H9 (cell line): ENCODE results near the gene MORC2. TPM values are rescaled to one million over a fixed set of nuclear protein-coding genes. Genes with fewer than 3 reads are reported as not detected.

Experiments used
- DNase-seq: peaks from one replicate; pipeline ENCODE4 v3.0.0-alpha.2; 2017
- H2AFZ ChIP-seq: one replicate; pipeline ENCODE4 v1.6.1; 2013; ENCODE audit warnings: mild to moderate bottlenecking, low read length, control low read depth, moderate library complexity
- H2AK5ac ChIP-seq: 2 replicates; pipeline ENCODE4 v1.6.1; 2013; ENCODE audit warnings: low read length, control low read depth, mixed read lengths; ENCODE audit not compliant: insufficient read length
- H2BK120ac ChIP-seq: one replicate; pipeline ENCODE4 v1.6.1; 2013; ENCODE audit warnings: low read depth, mild to moderate bottlenecking, low read length, control low read depth, inconsistent platforms; ENCODE audit not compliant: poor library complexity, severe bottlenecking
- H2BK12ac ChIP-seq: 2 replicates; pipeline ENCODE4 v1.6.1; 2013; ENCODE audit warnings: low read length, control low read depth, mixed read lengths, low read depth; ENCODE audit not compliant: insufficient read length
- H2BK15ac ChIP-seq: 2 replicates; pipeline ENCODE4 v1.6.1; 2013; ENCODE audit warnings: low read depth, low read length, control low read depth
- H2BK20ac ChIP-seq: one replicate; pipeline ENCODE4 v1.6.1; 2013; ENCODE audit warnings: low read depth, mild to moderate bottlenecking, low read length, control low read depth, inconsistent platforms; ENCODE audit not compliant: poor library complexity, severe bottlenecking
- H2BK5ac ChIP-seq: 2 replicates; pipeline ENCODE4 v1.6.1; 2013; ENCODE audit warnings: low read length, control low read depth, mixed read lengths; ENCODE audit not compliant: insufficient read length
- H3K14ac ChIP-seq: 2 replicates; pipeline ENCODE4 v1.6.1; 2013; ENCODE audit warnings: low read length, control low read depth; ENCODE audit not compliant: insufficient read depth
- H3K18ac ChIP-seq: 2 replicates; pipeline ENCODE4 v1.6.1; 2013; ENCODE audit warnings: low read depth, mild to moderate bottlenecking, mixed read lengths, low read length, control low read depth; ENCODE audit not compliant: insufficient read length
- H3K23ac ChIP-seq: 2 replicates; pipeline ENCODE4 v1.6.1; 2013; ENCODE audit warnings: low read length, control low read depth, mixed read lengths, low read depth; ENCODE audit not compliant: insufficient read length
- H3K23me2 ChIP-seq: 2 replicates; pipeline ENCODE4 v1.6.1; 2013; ENCODE audit warnings: low read depth, mild to moderate bottlenecking, mixed read lengths, low read length, control low read depth; ENCODE audit not compliant: insufficient read length, poor library complexity, severe bottlenecking
- H3K27ac ChIP-seq: 2 replicates; pipeline ENCODE4 v1.5.1; 2013; ENCODE audit warnings: low read length, control low read depth, mixed read lengths, low read depth; ENCODE audit not compliant: insufficient read length
- H3K27me3 ChIP-seq: 2 replicates; pipeline ENCODE4 v1.6.1; 2013; ENCODE audit warnings: low read length, control low read depth, inconsistent platforms; ENCODE audit not compliant: insufficient read depth
- H3K4ac ChIP-seq: 2 replicates; pipeline ENCODE4 v1.6.1; 2013; ENCODE audit warnings: low read depth, mild to moderate bottlenecking, control low read depth, inconsistent platforms, low read length, moderate library complexity
- H3K4me1 ChIP-seq: 2 replicates; pipeline ENCODE4 v1.6.1; 2013; ENCODE audit warnings: low read length, control low read depth, inconsistent platforms; ENCODE audit not compliant: insufficient read depth
- H3K4me2 ChIP-seq: 2 replicates; pipeline ENCODE4 v1.6.1; 2013; ENCODE audit warnings: low read length, control low read depth, mixed read lengths; ENCODE audit not compliant: insufficient read length, insufficient read depth
- H3K56ac ChIP-seq: 2 replicates; pipeline ENCODE4 v1.6.1; 2013; ENCODE audit warnings: low read depth, mild to moderate bottlenecking, mixed read lengths, low read length, control low read depth; ENCODE audit not compliant: insufficient read length
- H3K79me1 ChIP-seq: 2 replicates; pipeline ENCODE4 v1.6.1; 2013; ENCODE audit warnings: low read depth, mild to moderate bottlenecking, moderate library complexity, low read length, control low read depth, inconsistent platforms; ENCODE audit not compliant: insufficient read depth, poor library complexity, severe bottlenecking
- H3K79me2 ChIP-seq: 2 replicates; pipeline ENCODE4 v1.6.1; 2013; ENCODE audit warnings: low read length, control low read depth, inconsistent platforms; ENCODE audit not compliant: insufficient read depth
- H3K9ac ChIP-seq: 2 replicates; pipeline ENCODE4 v1.6.1; 2013; ENCODE audit warnings: low read length, control low read depth, mixed read lengths; ENCODE audit not compliant: insufficient read length; ENCODE audit errors: extremely low read depth
- H3K9me3 ChIP-seq: one replicate; pipeline ENCODE4 v1.6.1; 2013; ENCODE audit warnings: low read depth, low read length, inconsistent platforms; ENCODE audit not compliant: control insufficient read depth
- H3T11ph ChIP-seq: one replicate; pipeline ENCODE4 v1.6.1; 2013; ENCODE audit warnings: mild to moderate bottlenecking, low read length, control low read depth, inconsistent platforms
- H4K20me1 ChIP-seq: one replicate; pipeline ENCODE4 v1.6.1; 2013; ENCODE audit not compliant: control insufficient read depth, insufficient read length, insufficient read depth
- H4K5ac ChIP-seq: 2 replicates; pipeline ENCODE4 v1.6.1; 2013; ENCODE audit warnings: low read depth, mild to moderate bottlenecking, mixed read lengths, low read length, control low read depth; ENCODE audit not compliant: insufficient read length
- H4K8ac ChIP-seq: replicated peaks from 2 replicates; pipeline ENCODE4 v1.6.1; 2013; ENCODE audit warnings: low read length, control low read depth, mixed read lengths, low read depth; ENCODE audit not compliant: insufficient read length
- H4K91ac ChIP-seq: 2 replicates; pipeline ENCODE4 v1.6.1; 2013; ENCODE audit warnings: low read depth, mild to moderate bottlenecking, moderate library complexity, mixed read lengths, low read length, control low read depth; ENCODE audit not compliant: insufficient read length
- H3K27ac Mint-ChIP-seq, 3 experiments: 2 replicates in 2 of 3; 3 replicates in 1 of 3; pipeline ENCODE4 v1.8.0; 2020 to 2021; ENCODE audit warnings: mixed read lengths in 3 of 3, mild to moderate bottlenecking in 1 of 3, moderate library complexity in 1 of 3
- H3K27me3 Mint-ChIP-seq: 2 replicates; pipeline ENCODE4 v1.8.0; 2021; ENCODE audit warnings: low read depth, mild to moderate bottlenecking, moderate library complexity, mixed read lengths
- H3K36me3 Mint-ChIP-seq, 3 experiments: 2 replicates in 2 of 3; 3 replicates in 1 of 3; pipeline ENCODE4 v1.8.0; 2020 to 2021; ENCODE audit warnings: low read depth in 3 of 3, mixed read lengths in 3 of 3; ENCODE audit not compliant: insufficient read depth in 1 of 3
- H3K4me1 Mint-ChIP-seq, 2 experiments: 2 replicates each; pipeline ENCODE4 v1.8.0; 2020; ENCODE audit warnings: mixed read lengths in 2 of 2
- H3K4me3 Mint-ChIP-seq, 2 experiments: 2 replicates in 1 of 2; 3 replicates in 1 of 2; pipeline ENCODE4 v1.8.0; 2020 to 2021; ENCODE audit warnings: mild to moderate bottlenecking in 2 of 2, mixed read lengths in 2 of 2, moderate library complexity in 1 of 2
- H3K9me3 Mint-ChIP-seq, 2 experiments: 2 replicates in 1 of 2; 3 replicates in 1 of 2; pipeline ENCODE4 v1.8.0; 2020; ENCODE audit warnings: mild to moderate bottlenecking in 2 of 2, mixed read lengths in 2 of 2, moderate library complexity in 1 of 2
- CTCF ChIP-seq: fragments of 200-600 bp; sonication (generic); conservative IDR thresholded peaks from 3 replicates; pipeline ENCODE4 v1.8.0; 2021; ENCODE audit warnings: antibody characterized with exemption, mild to moderate bottlenecking
- WGBS: extraction: QIAGEN DNeasy Blood & Tissue Kit; methylation state at CpG from one replicate; pipeline ENCODE4 v1.1.7; 2013; ENCODE audit warnings: missing lambda C conversion rate, low lambda C conversion rate, mixed read lengths; ENCODE audit not compliant: insufficient read length; ENCODE audit errors: extremely low coverage; 5-methylcytosine and 5-hydroxymethylcytosine counted together
- total RNA-seq: library from RNA; stranded (reverse); gene quantifications from 2 replicates; pipeline ENCODE4 v1.2.1, GENCODE V29; 2021

Gene MORC2
- total RNA-seq, 1 experiment from 2014 or later, result 37.4 TPM

GRCh38 chr22:30889996-30890480 is 78.5 kb downstream of the MORC2 start:
- no peak overlapping the region; a peak in 1 of 7 replicates for H3K27ac Mint-ChIP-seq
- no peaks in the 10 kb centered on the region for H3K9me3 ChIP-seq
- H3K23me2 ChIP-seq, result no peaks in the 10 kb centered on the region
- H3K4me2 ChIP-seq, result no peak overlapping the region
- no peak overlapping the region for H4K8ac ChIP-seq
- WGBS, result no CpG with 5 or more reads among the region's 9 CpGs
- H2AFZ ChIP-seq, result no peak overlapping the region
- no peak for TF ChIP-seq CTCF
- H4K5ac ChIP-seq, result no peak overlapping the region
- H3K9me3 Mint-ChIP-seq, result no peaks in the 10 kb centered on the region; a peak in 1 of 5 replicates
- DNase-seq, result no peak
- no peaks in the 10 kb centered on the region for H3K79me1 ChIP-seq
- no peak overlapping the region for H3K4me3 Mint-ChIP-seq
- no peak overlapping the region for H3K9ac ChIP-seq
- H3T11ph ChIP-seq, result no peak overlapping the region
- H2BK5ac ChIP-seq, result no peak overlapping the region
- no peak overlapping the region for H2BK120ac ChIP-seq
- H2BK20ac ChIP-seq, result no peak overlapping the region
- H3K14ac ChIP-seq, result no peak overlapping the region
- no peak overlapping the region for H3K4ac ChIP-seq
- H4K20me1 ChIP-seq, result no peaks in the 10 kb centered on the region
- no peak overlapping the region for H3K56ac ChIP-seq
- H2BK15ac ChIP-seq, result no peak overlapping the region
- no peak overlapping the region for H3K27ac ChIP-seq
- no peaks in the 10 kb centered on the region for H3K27me3 ChIP-seq
- peaks cover 25 to 27% of the 10 kb centered on the region in 2 experiments for H3K4me1 Mint-ChIP-seq
- no peak overlapping the region for H4K91ac ChIP-seq
- no peaks in the 10 kb centered on the region for H3K79me2 ChIP-seq
- no peak overlapping the region for H2BK12ac ChIP-seq
- no peaks in the 10 kb centered on the region; the same call in 1 of the 2 replicates for H3K4me1 ChIP-seq
- H3K27me3 Mint-ChIP-seq, result no peaks in the 10 kb centered on the region
- peaks cover 3 to 11% (median 5%) of the 10 kb centered on the region in 3 experiments; a peak in 4 of 7 replicates for H3K36me3 Mint-ChIP-seq
- no peak overlapping the region for H2AK5ac ChIP-seq
- H3K18ac ChIP-seq, result no peak overlapping the region
- no peak overlapping the region for H3K23ac ChIP-seq
